Ishikawa (cell line): ENCODE data around the gene LRRC51.

Experiments
- CEBPB ChIP-seq: IDR thresholded peaks from 2 replicates; pipeline ENCODE4 v1.6.1; 2012
- CREB1 ChIP-seq: IDR thresholded peaks from 2 replicates; pipeline ENCODE4 v1.6.1; 2012; ENCODE audit warnings: low read depth
- EGR1 ChIP-seq: IDR thresholded peaks from 2 replicates; pipeline ENCODE4 v1.6.1; 2012
- EP300 ChIP-seq: IDR thresholded peaks from 2 replicates; pipeline ENCODE4 v1.6.1; 2012; ENCODE audit warnings: borderline replicate concordance
- FOXM1 ChIP-seq: IDR thresholded peaks from 2 replicates; pipeline ENCODE4 v1.6.1; 2012; ENCODE audit warnings: low read depth, borderline replicate concordance
- NFIC ChIP-seq: IDR thresholded peaks from 2 replicates; pipeline ENCODE4 v1.6.1; 2012
- TAF1 ChIP-seq: IDR thresholded peaks from 2 replicates; pipeline ENCODE4 v1.6.1; 2012; ENCODE audit warnings: low read depth, mild to moderate bottlenecking
- TEAD4 ChIP-seq: IDR thresholded peaks from 2 replicates; pipeline ENCODE4 v1.6.1; 2012
- ZBTB7A ChIP-seq: IDR thresholded peaks from 2 replicates; pipeline ENCODE4 v1.6.1; 2012; ENCODE audit warnings: low read depth
- TF ChIP-seq, protein P1 (sequence below): IDR thresholded peaks from 2 replicates; pipeline ENCODE4 v1.6.1; 2012

DNA sequence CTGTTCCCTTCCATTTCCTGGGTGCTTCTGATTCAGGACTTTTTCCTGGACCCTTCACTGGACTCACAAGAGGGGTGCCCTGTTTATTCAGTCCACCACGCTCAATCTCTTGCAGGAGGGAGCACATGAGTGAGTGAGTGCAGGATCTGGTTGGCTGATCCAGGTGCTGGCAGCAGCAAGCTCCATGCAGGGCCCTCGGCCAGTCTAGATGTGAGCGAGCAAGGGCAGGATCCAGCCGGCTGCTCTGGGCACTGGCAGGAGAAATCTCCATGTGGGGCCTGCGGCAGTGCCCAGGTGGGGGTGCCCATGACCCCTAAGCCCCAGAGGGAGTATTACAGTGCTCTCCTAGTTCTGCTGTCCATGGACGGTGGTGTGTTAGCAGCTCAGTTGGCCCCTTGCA is 43.4 kb downstream of the LRRC51 start:
- no peak for TF ChIP-seq TEAD4
- TF ChIP-seq, protein P1, sequence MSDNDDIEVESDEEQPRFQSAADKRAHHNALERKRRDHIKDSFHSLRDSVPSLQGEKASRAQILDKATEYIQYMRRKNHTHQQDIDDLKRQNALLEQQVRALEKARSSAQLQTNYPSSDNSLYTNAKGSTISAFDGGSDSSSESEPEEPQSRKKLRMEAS: no peak
- no peak for TF ChIP-seq TAF1
- TF ChIP-seq EP300: no peak
- no peak for TF ChIP-seq FOXM1
- TF ChIP-seq ZBTB7A: no peak
- no peak for TF ChIP-seq CEBPB
- no peak for TF ChIP-seq EGR1
- no peak for TF ChIP-seq CREB1
- no peak for TF ChIP-seq NFIC
